Ramos (cell line): ENCODE measurements around the gene RNF167.

Experiments
- in situ Hi-C: fragments of 300-500 bp; cut with MboI; formaldehyde crosslinking; loops from one replicate; pipeline ENCODE4 v1.14.3; 2022; ENCODE audit warnings: low sequenced_read_pairs; ENCODE audit not compliant: unreplicated experiment

RNF167 gene

GRCh38 chr17:4972322-4972721, 32.3 kb downstream of the RNF167 start:
- in situ Hi-C loops = no loop called here

GRCh38 chr17:4972752-4973151, 32.7 kb downstream of the RNF167 start:
- in situ Hi-C loops = no loop called here

GRCh38 chr17:4973256-4974114, 33.4 kb downstream of the RNF167 start:
- in situ Hi-C loops = no loop called here

DNA sequence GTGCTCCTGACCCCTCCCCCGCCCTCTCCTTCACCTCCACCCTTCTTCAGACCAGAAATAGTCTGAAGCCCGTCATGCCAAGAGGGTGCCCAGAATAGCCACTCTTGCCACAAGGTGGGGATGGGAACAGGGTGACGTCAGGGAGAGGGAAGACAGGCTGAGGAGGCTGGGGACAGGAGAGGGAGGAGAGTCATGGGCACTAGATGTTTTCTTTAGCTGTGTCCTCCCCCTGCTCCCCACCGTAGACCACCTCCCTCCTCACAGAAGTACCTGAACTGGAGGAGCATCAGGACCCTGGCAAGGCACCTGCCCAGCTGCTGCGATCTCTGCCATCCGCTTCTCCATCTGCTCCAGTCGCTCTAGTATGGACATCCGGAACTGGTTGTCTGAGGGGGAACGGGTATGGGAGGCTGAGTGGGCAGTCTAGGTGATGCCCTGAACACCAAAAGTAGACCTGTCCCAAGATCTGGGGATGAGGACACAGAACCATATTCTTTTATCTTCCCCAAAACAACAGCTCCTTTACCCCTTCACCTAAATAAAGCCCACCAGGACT, 34.1 kb downstream of the RNF167 start:
- in situ Hi-C loops = no loop called here

DNA sequence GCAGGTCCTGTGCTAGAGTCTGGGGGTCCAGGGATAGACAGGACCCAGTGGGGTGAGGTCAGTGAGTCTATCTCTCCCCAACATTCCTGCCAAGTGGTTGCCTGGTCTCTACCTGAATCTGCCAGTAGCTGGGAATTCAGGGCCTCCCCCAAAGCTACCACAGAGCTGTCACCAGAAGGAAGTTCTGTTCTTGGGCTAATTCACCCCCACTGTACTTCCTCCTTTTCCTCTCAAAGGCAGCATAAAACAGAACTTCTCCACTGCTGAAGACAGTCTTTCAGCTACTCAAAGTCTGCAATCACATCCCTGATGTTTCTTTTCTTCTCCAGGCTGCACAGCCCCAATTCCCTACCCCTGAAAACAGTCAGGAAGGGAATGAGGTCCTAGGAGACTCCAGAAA, 38.7 kb downstream of the RNF167 start:
- in situ Hi-C loops = no loop called here

DNA sequence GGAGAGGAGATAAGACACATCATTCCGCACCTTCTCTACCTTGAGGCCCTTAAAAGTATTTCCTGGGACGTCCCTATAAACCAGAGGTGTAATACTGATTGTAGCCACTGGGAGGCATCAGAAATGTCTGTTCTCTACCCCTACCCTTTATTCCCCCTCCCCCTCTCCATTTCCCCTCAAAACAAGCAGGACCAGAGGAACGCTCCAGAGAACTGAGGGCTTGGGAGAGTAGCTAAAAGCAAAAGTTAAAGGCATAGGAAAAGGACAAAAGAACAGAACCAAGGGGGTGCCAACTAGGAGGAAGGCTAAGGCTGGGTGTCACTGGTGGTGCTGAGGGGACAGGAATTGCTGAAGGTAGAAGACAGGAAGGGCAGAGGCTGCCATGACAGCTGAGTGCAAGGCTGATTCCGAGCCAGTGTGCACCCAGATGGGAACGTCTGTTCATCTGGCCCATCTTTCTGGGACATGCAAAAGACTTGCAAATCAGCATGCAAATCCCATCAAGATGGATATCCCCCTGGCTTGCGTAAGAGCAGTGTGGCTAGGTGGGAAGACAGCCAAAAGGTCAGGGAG, 40.7 kb downstream of the RNF167 start:
- in situ Hi-C loops = no loop called here

DNA sequence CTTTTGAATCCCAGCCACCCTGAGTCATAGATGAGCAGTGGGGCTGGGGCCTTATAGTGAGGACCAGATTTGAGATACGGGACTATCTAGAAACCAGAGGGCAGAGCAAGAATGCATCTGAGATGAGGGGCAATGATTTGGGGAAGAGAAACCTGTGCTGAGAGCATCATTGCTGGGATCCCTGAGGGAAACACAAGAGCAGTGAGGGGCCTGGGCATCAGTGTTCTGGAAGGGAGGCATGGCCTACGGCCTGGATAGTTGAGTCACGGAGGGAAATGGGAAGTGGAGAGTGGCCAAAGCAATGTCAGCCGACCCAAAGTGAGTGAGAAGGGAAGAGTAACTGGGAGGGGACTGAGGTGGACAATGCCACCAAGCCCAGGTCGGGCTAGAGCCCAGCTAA, 42.2 kb downstream of the RNF167 start:
- in situ Hi-C loops = no loop called here

DNA sequence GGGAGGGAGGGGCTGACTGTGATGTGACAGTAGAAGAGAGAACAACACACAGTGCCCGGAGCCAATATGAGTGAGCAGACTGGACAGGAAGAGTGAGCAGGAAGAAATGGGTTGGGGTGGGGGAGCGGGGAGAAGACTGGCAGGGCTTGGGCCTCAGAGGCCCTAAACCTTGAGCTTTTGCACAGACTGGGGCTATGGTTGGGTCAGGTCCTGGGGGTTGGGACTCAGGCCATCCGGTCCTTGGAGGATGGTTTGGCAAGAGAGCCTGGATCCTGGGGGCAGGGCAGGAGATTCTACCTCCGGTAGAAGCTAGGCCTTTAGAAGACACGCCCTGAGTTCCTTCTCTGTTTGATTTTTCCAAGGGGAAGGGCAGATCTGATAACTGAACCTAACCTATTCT, 46.3 kb downstream of the RNF167 start:
- in situ Hi-C loops = no loop called here

- in situ Hi-C loops = no loop called here
These were observed 47.1 kb downstream of the RNF167 start, which contains the start of gene CAMTA2 for GRCh38 chr17:4986951-4987766. TSS of gene CAMTA2 (minus strand) at chr17:4987675. CDS start at chr17:4986222, 1,453 bp downstream.

- in situ Hi-C loops = no loop called here
These were observed 47.9 kb downstream of the RNF167 start for GRCh38 chr17:4987767-4988567.

DNA sequence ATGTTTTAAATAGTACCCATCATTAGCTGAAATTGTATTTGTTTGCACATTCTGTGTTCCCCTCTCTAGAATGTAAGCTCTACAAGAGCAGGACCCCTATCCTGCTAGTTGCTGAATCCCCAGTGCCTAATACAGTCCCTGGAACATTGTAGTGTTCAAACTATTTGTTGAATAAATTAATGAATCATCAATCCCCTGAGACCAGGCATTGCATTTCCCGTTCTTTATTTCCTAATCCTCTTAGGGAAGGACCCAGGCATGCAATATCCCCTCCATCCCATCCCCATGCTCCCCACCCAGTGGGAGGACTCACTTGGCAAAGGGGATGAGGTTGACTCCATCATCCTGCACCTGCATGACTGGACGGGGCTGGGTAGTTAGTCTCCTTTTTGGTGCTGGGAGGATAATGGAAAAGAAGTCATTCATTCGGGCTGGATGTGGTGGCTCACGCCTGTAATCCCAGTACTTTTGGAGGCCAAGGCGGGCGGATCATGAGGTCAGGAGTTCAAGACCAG, 54.1 kb downstream of the RNF167 start:
- in situ Hi-C loops = no loop called here
